DOHH2 (cell line): ENCODE results near the gene SPATA31E1.

Experiments
- CTCF ChIP-seq: fragments of 200-600 bp; sonication (generic); IDR thresholded peaks from one replicate; pipeline ENCODE4 v1.5.1; 2014; ENCODE audit warnings: antibody characterized with exemption, mild to moderate bottlenecking, low read depth, low read length; ENCODE audit not compliant: poor library complexity, severe bottlenecking
- EZH2phosphoT487 ChIP-seq: fragments of 200-600 bp; sonication (generic); IDR thresholded peaks from 2 replicates; pipeline ENCODE4 v1.6.1; 2017; ENCODE audit warnings: borderline replicate concordance, mild to moderate bottlenecking, antibody characterized with exemption, low read length, moderate library complexity, mixed read lengths

- TF ChIP-seq CTCF = no peak
- no peak for TF ChIP-seq EZH2phosphoT487
Observed at GRCh38 chr9:87869082-87869481, 13.6 kb upstream of the SPATA31E1 start.
